Measurements from ENCODE around the gene SLC22A4. TPM values are rescaled to one million over a fixed set of nuclear protein-coding genes. Genes with fewer than 3 reads are reported as not detected.

SLC22A4 gene
- polyA plus RNA-seq, 4 donors, result 1.5 to 10.9 (median 5.0) TPM

DNA sequence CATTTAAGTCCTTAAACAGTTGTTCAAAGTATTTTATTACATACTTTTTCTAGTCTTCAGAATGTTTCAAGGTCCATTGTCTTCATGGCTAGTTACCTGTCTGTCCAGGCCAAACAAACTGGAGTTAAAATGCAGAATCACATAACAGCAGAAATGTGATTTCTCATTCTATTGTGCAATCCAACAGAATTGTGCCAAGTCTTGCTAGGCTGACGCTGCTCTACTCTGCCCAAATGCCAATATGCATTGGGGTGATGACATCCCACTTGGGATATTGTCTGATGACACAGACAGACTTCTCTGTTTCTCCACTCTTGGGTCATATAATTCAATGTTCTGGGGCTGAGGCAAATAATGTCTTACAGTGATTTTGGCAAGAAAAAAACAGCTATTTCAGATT lies 70.1 kb downstream of the SLC22A4 start:
- Histone ChIP-seq H3K9me3 (ENCODE audit: control insufficient read depth in 2 of 2, insufficient read depth in 1 of 2, low read depth in 1 of 2, low read length in 1 of 2) (peaks cover 0 to 2% of the 10 kb centered on the region in 2 donors), H3K27me3 (ENCODE audit: control insufficient read depth in 3 of 3, insufficient read depth in 3 of 3, low read length in 3 of 3) (no peaks in the 10 kb centered on the region), H3K4me3 (ENCODE audit: low read depth in 1 of 3, low read length in 3 of 3) (no peak overlapping the region), H3K27ac (ENCODE audit: low read depth in 1 of 3, low read length in 2 of 3) (no peak overlapping the region), H3K36me3 (ENCODE audit: control insufficient read depth in 3 of 3, insufficient read depth in 2 of 3, low read depth in 1 of 3, low read length in 3 of 3) (peaks cover 0 to 20% (median 3%) of the 10 kb centered on the region in 3 donors), H3K4me1 (ENCODE audit: control insufficient read depth in 3 of 3, insufficient read depth in 2 of 3, low read depth in 1 of 3, low read length in 2 of 3) (peaks cover 0 to 20% (median 0%) of the 10 kb centered on the region in 3 donors)
- FAIRE-seq, result no peak
- 66 to 73% (median 73%) methylated on average over 1 of the region's 1 CpG for WGBS, 3 donors
- DNase-seq, result no peak

DNA sequence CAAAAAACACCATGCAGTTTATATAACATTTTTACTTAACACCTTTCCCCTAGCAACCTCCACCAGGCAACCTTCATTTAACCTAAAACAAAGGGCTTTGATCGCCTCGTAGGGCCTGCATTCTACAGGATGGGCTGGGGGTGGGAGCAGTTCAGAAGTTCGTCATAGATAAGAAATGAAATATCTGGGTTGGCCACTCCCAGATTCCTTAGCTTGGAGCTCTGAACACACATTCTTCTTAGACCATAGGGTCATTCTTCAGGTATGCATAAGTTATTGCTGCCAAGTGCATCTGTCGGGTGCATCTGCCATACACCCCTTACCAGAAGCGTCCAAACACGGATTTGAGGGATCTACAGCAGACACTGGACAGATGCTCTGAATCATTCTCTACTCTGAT lies 71.0 kb downstream of the SLC22A4 start:
- H3K4me3 ChIP-seq (ENCODE audit: low read depth in 1 of 3, low read length in 3 of 3), result no peak overlapping the region
- H3K36me3 ChIP-seq (ENCODE audit: control insufficient read depth in 3 of 3, insufficient read depth in 2 of 3, low read depth in 1 of 3, low read length in 3 of 3), result peaks cover 0 to 20% (median 3%) of the 10 kb centered on the region in 3 donors
- FAIRE-seq, result no peak
- peaks cover 0 to 16% (median 0%) of the 10 kb centered on the region in 3 donors for H3K4me1 ChIP-seq (ENCODE audit: control insufficient read depth in 3 of 3, insufficient read depth in 2 of 3, low read depth in 1 of 3, low read length in 2 of 3)
- 52 to 80% (median 66%) methylated on average over 6 of the region's 6 CpGs for WGBS, 3 donors
- peaks cover 0 to 2% of the 10 kb centered on the region in 2 donors for H3K9me3 ChIP-seq (ENCODE audit: control insufficient read depth in 2 of 2, insufficient read depth in 1 of 2, low read depth in 1 of 2, low read length in 1 of 2)
- peak overlapping the region in 1 of 3 donors; percentile 36 for H3K27ac ChIP-seq (ENCODE audit: low read depth in 1 of 3, low read length in 2 of 3)
- DNase-seq, result peak; percentile 70 to 78
- no peaks in the 10 kb centered on the region for H3K27me3 ChIP-seq (ENCODE audit: control insufficient read depth in 3 of 3, insufficient read depth in 3 of 3, low read length in 3 of 3)

DNA sequence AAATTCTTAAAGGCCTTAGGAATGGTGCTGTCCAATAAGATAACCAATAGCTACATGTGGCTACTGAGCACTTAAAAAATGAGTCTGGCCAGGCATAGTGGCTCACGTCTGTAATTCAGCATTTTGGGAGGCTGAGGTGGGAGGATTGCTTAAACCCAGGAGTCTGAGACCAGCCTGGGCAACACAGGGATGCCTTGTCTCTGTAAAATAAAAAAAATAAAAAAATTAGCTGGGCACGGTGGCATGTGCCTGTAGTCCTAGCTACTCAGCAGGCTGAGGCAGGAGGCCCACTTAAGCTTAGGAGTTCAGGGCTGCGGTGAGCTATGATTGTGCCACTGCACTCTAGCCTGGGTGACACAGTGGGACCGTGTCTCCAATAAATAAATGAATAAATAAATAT lies 74.0 kb downstream of the SLC22A4 start:
- no peak overlapping the region for H3K4me3 ChIP-seq (ENCODE audit: low read depth in 1 of 3, low read length in 3 of 3)
- H3K9me3 ChIP-seq (ENCODE audit: control insufficient read depth in 2 of 2, insufficient read depth in 1 of 2, low read depth in 1 of 2, low read length in 1 of 2), result peaks cover 0 to 2% of the 10 kb centered on the region in 2 donors
- H3K27me3 ChIP-seq (ENCODE audit: control insufficient read depth in 3 of 3, insufficient read depth in 3 of 3, low read length in 3 of 3), result no peaks in the 10 kb centered on the region
- DNase-seq, result no peak
- H3K36me3 ChIP-seq (ENCODE audit: control insufficient read depth in 3 of 3, insufficient read depth in 2 of 3, low read depth in 1 of 3, low read length in 3 of 3), result peaks cover 0 to 16% (median 3%) of the 10 kb centered on the region in 3 donors
- peak overlapping the region in 1 of 3 donors; percentile 89 for H3K27ac ChIP-seq (ENCODE audit: low read depth in 1 of 3, low read length in 2 of 3)
- FAIRE-seq, result no peak
- peaks cover 0 to 33% (median 0%) of the 10 kb centered on the region in 3 donors for H3K4me1 ChIP-seq (ENCODE audit: control insufficient read depth in 3 of 3, insufficient read depth in 2 of 3, low read depth in 1 of 3, low read length in 2 of 3)
- WGBS, 3 donors, result 58 to 76% (median 60%) methylated on average over 4 of the region's 4 CpGs

DNA sequence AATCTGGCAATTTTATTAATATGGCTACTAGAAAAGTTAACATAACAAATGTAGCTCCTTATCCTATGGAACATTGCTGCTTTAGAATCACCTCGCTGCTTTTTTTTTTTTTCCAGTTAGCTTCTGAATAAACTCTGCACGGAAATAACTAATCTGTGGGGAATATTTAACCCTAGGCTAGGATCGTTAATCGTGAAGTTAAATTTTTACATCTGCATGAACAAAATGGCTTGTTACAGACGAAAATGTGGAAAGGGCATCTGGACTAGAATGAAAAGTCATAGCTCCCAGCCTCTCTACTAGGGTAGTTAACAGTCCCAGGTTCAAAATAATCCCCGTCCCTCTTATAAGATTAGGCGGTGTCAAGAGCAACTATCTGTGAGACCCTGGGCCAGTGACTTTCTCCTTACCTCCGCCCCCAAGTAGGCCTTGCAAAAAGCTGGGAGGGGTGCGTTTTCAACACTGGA lies 74.8 kb downstream of the SLC22A4 start:
- H3K36me3 ChIP-seq (ENCODE audit: control insufficient read depth in 3 of 3, insufficient read depth in 2 of 3, low read depth in 1 of 3, low read length in 3 of 3), result peaks cover 0 to 21% (median 3%) of the 10 kb centered on the region in 3 donors
- H3K4me1 ChIP-seq (ENCODE audit: control insufficient read depth in 3 of 3, insufficient read depth in 2 of 3, low read depth in 1 of 3, low read length in 2 of 3), result peaks cover 0 to 33% (median under 1%) of the 10 kb centered on the region in 3 donors
- DNase-seq, result no peak
- no peaks in the 10 kb centered on the region for H3K27me3 ChIP-seq (ENCODE audit: control insufficient read depth in 3 of 3, insufficient read depth in 3 of 3, low read length in 3 of 3)
- H3K4me3 ChIP-seq (ENCODE audit: low read depth in 1 of 3, low read length in 3 of 3), result peak overlapping the region; percentile 45 to 79 (median 64)
- FAIRE-seq, result no peak
- H3K27ac ChIP-seq (ENCODE audit: low read depth in 1 of 3, low read length in 2 of 3), result peak overlapping the region; percentile 89 to 94 (median 93)
- H3K9me3 ChIP-seq (ENCODE audit: control insufficient read depth in 2 of 2, insufficient read depth in 1 of 2, low read depth in 1 of 2, low read length in 1 of 2), result peaks cover 0 to 2% of the 10 kb centered on the region in 2 donors
- WGBS, 3 donors, result 5 to 12% (median 10%) methylated on average over 9 of the region's 9 CpGs

DNA sequence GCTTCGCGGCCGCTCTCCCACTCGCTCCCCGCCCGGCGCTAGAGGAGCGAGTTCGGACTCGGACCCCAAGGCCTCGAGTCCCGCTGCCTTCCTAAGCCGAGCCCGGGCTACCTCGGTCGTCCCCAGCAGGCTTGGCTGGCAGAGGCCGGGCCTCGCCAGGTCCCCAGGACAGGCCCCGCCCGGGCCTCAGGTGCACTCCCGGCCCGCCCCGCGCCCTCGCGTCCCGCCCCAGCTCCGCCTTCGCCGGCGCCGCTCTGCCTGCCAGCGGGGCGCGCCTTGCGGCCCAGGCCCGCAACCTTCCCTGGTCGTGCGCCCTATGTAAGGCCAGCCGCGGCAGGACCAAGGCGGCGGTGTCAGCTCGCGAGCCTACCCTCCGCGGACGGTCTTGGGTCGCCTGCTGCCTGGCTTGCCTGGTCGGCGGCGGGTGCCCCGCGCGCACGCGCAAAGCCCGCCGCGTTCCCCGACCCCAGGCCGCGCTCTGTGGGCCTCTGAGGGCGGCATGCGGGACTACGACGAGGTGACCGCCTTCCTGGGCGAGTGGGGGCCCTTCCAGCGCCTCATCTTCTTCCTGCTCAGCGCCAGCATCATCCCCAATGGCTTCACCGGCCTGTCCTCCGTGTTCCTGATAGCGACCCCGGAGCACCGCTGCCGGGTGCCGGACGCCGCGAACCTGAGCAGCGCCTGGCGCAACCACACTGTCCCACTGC lies 75.4 kb downstream of the SLC22A4 start, which contains the start of gene SLC22A5:
Gene SLC22A5, plus strand, starts transcription at position 237 of the 707 bp plus-strand sequence. Its CDS starts 263 bp downstream, at position 500.
- H3K27ac ChIP-seq (ENCODE audit: low read depth in 1 of 3, low read length in 2 of 3), result peak within 1 kb of the TSS; percentile 89 to 94 (median 93)
- peak within 1 kb of the TSS; percentile 45 to 79 (median 64) for H3K4me3 ChIP-seq (ENCODE audit: low read depth in 1 of 3, low read length in 3 of 3)
- peaks cover 0 to 34% (median 2%) of the 10 kb centered on the region in 3 donors for H3K4me1 ChIP-seq (ENCODE audit: control insufficient read depth in 3 of 3, insufficient read depth in 2 of 3, low read depth in 1 of 3, low read length in 2 of 3)
- H3K36me3 ChIP-seq (ENCODE audit: control insufficient read depth in 3 of 3, insufficient read depth in 2 of 3, low read depth in 1 of 3, low read length in 3 of 3), result peaks cover 0 to 26% (median 0%) of the 10 kb centered on the region in 3 donors
- WGBS, 3 donors, result 1% methylated on average over 56 to 83 of the region's 83 CpGs
- H3K27me3 ChIP-seq (ENCODE audit: control insufficient read depth in 3 of 3, insufficient read depth in 3 of 3, low read length in 3 of 3), result no peaks in the 10 kb centered on the region
- DNase-seq (peak; percentile 90 to 95), FAIRE-seq (no peak)
- peaks cover 0 to 2% of the 10 kb centered on the region in 2 donors for H3K9me3 ChIP-seq (ENCODE audit: control insufficient read depth in 2 of 2, insufficient read depth in 1 of 2, low read depth in 1 of 2, low read length in 1 of 2)

DNA sequence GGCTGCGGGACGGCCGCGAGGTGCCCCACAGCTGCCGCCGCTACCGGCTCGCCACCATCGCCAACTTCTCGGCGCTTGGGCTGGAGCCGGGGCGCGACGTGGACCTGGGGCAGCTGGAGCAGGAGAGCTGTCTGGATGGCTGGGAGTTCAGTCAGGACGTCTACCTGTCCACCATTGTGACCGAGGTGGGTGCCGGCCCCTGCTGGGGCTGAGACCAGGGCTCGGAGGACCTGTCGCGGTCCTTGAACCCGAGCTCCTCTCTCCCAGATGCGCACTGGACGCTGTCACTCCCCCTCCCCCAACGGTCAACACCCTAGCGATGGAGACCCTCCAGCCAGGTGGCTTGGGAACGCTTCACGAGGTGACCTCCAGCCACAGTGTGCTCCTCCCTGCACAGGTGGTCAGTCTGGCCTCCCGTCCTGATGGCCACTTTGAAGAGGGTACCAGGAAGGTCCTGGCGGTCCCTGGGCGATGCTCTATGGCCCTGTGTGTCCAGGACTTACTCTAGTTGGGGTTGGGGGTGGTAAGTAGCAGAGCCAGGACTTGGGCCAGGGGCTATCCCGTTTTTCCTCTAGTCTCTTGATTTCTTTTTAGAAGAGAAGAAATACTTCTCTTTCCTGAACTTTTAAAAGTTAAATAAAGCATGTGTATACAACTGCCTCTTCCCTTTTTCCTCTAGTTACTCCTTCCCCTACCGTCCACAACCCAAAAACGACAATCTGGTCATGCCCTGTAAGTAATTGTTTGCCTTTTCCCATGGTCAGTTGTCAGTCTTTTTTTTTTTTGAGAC lies 76.2 kb downstream of the SLC22A4 start:
- Histone ChIP-seq H3K27ac (ENCODE audit: low read depth in 1 of 3, low read length in 2 of 3) (peak overlapping the region; percentile 80 to 94 (median 93)), H3K4me1 (ENCODE audit: control insufficient read depth in 3 of 3, insufficient read depth in 2 of 3, low read depth in 1 of 3, low read length in 2 of 3) (peaks cover 0 to 31% (median 2%) of the 10 kb centered on the region in 3 donors), H3K36me3 (ENCODE audit: control insufficient read depth in 3 of 3, insufficient read depth in 2 of 3, low read depth in 1 of 3, low read length in 3 of 3) (peaks cover 0 to 20% (median 0%) of the 10 kb centered on the region in 3 donors), H3K4me3 (ENCODE audit: low read depth in 1 of 3, low read length in 3 of 3) (peak overlapping the region; percentile 45 to 79 (median 64)), H3K9me3 (ENCODE audit: control insufficient read depth in 2 of 2, insufficient read depth in 1 of 2, low read depth in 1 of 2, low read length in 1 of 2) (no peaks in the 10 kb centered on the region), H3K27me3 (ENCODE audit: control insufficient read depth in 3 of 3, insufficient read depth in 3 of 3, low read length in 3 of 3) (no peaks in the 10 kb centered on the region)
- DNase-seq (peak in 1 of 2 donors; percentile 36), FAIRE-seq (no peak)
- WGBS, 3 donors, result 8 to 15% (median 12%) methylated on average over 34 of the region's 34 CpGs

DNA sequence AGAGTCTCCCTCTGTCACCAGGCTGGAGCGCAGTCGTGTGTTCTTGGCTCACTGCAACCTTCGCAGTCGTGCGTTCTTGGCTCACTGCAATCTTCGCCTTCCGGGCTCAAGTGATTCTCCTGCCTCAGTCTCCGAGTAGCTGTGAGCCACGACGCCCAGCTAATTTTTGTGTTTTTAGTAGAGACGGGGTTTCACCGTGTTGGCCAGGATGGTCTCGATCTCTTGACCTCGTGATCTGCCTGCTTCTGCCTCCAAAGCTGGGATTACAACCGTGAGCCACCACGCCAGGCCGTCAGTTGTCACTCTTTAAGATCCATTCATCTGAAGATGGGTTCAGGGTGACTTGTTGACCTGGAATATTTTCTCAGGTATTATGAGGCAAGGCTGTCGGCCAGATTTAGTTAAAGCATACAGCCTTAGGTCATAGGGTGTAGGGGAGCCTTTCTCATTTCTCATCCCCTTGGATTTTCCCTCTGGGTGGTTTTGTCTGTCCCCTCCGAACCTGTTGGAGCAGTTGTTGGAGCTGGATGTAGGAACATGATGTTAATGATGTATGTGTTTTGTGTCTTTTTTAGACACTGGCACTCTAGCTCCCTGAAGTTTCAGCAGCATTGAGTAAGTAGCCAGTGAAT lies 76.9 kb downstream of the SLC22A4 start:
- H3K4me1 ChIP-seq (ENCODE audit: control insufficient read depth in 3 of 3, insufficient read depth in 2 of 3, low read depth in 1 of 3, low read length in 2 of 3), result peaks cover 0 to 29% (median 2%) of the 10 kb centered on the region in 3 donors
- H3K36me3 ChIP-seq (ENCODE audit: control insufficient read depth in 3 of 3, insufficient read depth in 2 of 3, low read depth in 1 of 3, low read length in 3 of 3), result peaks cover 0 to 22% (median 0%) of the 10 kb centered on the region in 3 donors
- DNase-seq (peak in 1 of 2 donors; percentile 58), FAIRE-seq (no peak)
- peak overlapping the region in 2 of 3 donors; percentile 5 to 93 for H3K27ac ChIP-seq (ENCODE audit: low read depth in 1 of 3, low read length in 2 of 3)
- WGBS, 3 donors, result 25 to 60% (median 45%) methylated on average over 19 of the region's 19 CpGs
- no peaks in the 10 kb centered on the region for H3K9me3 ChIP-seq (ENCODE audit: control insufficient read depth in 2 of 2, insufficient read depth in 1 of 2, low read depth in 1 of 2, low read length in 1 of 2)
- peak overlapping the region in 2 of 3 donors; percentile 64 to 79 for H3K4me3 ChIP-seq (ENCODE audit: low read depth in 1 of 3, low read length in 3 of 3)
- H3K27me3 ChIP-seq (ENCODE audit: control insufficient read depth in 3 of 3, insufficient read depth in 3 of 3, low read length in 3 of 3), result no peaks in the 10 kb centered on the region
